Brain microvascular endothelial cell (primary cell): ENCODE measurements around the gene GINS1.

ENCODE experiments used
- DNase-seq: peaks from one replicate; pipeline ENCODE4 v3.0.0-alpha.2; 2020
- H3K27ac ChIP-seq: fragments of 250-450 bp; sonication (Bioruptor Pico); 2 replicates; pipeline ENCODE4 v1.5.1; 2020; ENCODE audit warnings: mild to moderate bottlenecking, moderate library complexity
- H3K27me3 ChIP-seq: fragments of 250-450 bp; sonication (Bioruptor Pico); replicated peaks from 2 replicates; pipeline ENCODE4 v1.5.1; 2020; ENCODE audit warnings: mild to moderate bottlenecking
- H3K36me3 ChIP-seq: fragments of 250-450 bp; sonication (Bioruptor Pico); replicated peaks from 2 replicates; pipeline ENCODE4 v1.5.1; 2020; ENCODE audit warnings: mild to moderate bottlenecking
- H3K4me3 ChIP-seq: 2 replicates; pipeline ENCODE4 v1.5.1; 2011; ENCODE audit warnings: low read depth, mild to moderate bottlenecking, control low read depth, low read length, moderate library complexity
- in situ Hi-C: cut with HindIII; loops from 2 replicates; pipeline ENCODE4 v1.10.0; 2017; ENCODE audit warnings: low sequenced_read_pairs, low pct_ligation_motif_present
- TF ChIP-seq, protein P1 (sequence below): IDR thresholded peaks from 2 replicates; pipeline ENCODE4 v1.5.1; 2011; ENCODE audit warnings: low read depth, mild to moderate bottlenecking, moderate library complexity, low read length, control low read depth, inconsistent platforms; ENCODE audit errors: missing control alignments

GINS1 gene

GRCh38 chr20:25466846-25467245 lies 59.4 kb downstream of the GINS1 start:
- DNase-seq, result no peak
- H3K4me3 ChIP-seq, result no peak overlapping the region
- TF ChIP-seq, protein P1, sequence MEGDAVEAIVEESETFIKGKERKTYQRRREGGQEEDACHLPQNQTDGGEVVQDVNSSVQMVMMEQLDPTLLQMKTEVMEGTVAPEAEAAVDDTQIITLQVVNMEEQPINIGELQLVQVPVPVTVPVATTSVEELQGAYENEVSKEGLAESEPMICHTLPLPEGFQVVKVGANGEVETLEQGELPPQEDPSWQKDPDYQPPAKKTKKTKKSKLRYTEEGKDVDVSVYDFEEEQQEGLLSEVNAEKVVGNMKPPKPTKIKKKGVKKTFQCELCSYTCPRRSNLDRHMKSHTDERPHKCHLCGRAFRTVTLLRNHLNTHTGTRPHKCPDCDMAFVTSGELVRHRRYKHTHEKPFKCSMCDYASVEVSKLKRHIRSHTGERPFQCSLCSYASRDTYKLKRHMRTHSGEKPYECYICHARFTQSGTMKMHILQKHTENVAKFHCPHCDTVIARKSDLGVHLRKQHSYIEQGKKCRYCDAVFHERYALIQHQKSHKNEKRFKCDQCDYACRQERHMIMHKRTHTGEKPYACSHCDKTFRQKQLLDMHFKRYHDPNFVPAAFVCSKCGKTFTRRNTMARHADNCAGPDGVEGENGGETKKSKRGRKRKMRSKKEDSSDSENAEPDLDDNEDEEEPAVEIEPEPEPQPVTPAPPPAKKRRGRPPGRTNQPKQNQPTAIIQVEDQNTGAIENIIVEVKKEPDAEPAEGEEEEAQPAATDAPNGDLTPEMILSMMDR, result no peak
- H3K27me3 ChIP-seq, result no peaks in the 10 kb centered on the region
- peaks cover 17% of the 10 kb centered on the region for H3K36me3 ChIP-seq
- in situ Hi-C loops, result no loop called here
- no peak overlapping the region for H3K27ac ChIP-seq

DNA sequence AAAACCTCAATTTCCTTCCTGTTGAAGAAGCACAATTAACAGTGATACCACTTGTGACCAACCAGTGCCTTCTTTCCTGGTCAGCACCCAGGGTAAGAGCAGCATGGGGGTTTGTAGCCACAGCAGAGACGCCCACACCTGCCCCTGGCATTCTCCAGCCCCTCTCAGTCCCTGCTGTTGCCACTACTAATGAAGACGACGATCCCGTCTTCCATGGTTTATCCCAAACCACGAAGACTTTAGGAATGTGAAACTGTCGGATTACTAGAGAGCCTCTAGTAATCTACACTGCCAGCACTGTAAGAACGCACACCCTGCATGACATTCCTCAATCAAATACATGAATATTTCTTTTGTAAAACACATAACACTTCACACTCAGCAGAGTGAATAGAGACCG lies 60.0 kb downstream of the GINS1 start:
- in situ Hi-C loops, result no loop called here
- Histone ChIP-seq H3K27me3 (no peaks in the 10 kb centered on the region), H3K36me3 (peaks cover 17% of the 10 kb centered on the region), H3K4me3 (no peak overlapping the region), H3K27ac (no peak overlapping the region)
- no peak for DNase-seq
- TF ChIP-seq, protein P1, result no peak

DNA sequence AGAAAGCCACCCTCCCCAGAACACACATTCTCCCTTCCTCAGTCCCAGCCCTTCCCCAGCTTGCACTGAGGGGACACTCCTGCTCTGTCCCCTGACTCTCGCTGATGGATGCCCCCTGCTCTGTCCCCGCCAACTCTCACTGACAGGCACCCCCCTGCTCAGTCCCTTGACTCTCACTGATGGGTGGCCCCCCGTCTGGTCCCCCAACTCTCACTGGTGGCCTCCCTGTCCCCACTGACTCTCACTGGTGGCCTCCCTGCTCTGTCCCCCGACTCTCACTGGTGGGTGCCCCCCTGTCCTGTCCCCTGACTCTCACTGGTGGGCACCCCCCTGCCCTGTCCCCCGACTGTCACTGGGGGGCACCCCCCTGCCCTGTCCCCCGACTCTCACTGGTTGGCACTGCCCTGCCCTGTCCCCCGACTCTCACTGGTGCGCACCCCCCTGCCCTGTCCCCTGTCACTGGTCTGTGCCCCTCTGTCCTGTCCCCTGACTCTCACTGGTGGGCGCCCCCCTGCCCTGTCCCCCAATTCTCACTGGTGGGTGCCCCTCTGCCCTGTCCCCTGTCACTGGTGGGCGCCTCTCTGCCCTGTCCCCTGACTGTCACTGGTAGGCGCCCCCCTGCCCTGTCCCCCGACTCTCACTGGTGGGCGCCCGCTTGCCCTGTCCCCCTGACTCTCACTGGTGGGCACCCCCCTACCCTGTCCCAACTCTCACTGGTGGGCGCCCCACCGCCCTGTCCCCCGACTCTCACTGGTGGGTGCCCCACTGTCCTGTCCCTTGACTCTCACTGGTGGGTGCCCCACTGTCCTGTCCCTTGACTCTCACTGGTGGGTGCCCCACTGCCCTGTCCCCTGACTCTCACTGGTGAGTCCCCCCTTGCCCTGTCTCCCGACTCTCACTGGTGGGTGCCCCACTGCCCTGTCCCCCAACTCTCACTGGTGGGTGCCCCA lies 60.9 kb downstream of the GINS1 start:
- no peak for DNase-seq
- TF ChIP-seq, protein P1, result no peak
- no peaks in the 10 kb centered on the region for H3K27me3 ChIP-seq
- H3K36me3 ChIP-seq, result peaks cover 15% of the 10 kb centered on the region
- H3K4me3 ChIP-seq, result no peak overlapping the region
- in situ Hi-C loops, result no loop called here
- no peak overlapping the region for H3K27ac ChIP-seq

- in situ Hi-C loops, result no loop called here
- H3K36me3 ChIP-seq, result peaks cover 13% of the 10 kb centered on the region
- DNase-seq, result no peak
- no peak overlapping the region for H3K27ac ChIP-seq
- no peaks in the 10 kb centered on the region for H3K27me3 ChIP-seq
- H3K4me3 ChIP-seq, result no peak overlapping the region
- TF ChIP-seq, protein P1, result no peak
Measured at GRCh38 chr20:25469558-25469957, 62.1 kb downstream of the GINS1 start.

DNA sequence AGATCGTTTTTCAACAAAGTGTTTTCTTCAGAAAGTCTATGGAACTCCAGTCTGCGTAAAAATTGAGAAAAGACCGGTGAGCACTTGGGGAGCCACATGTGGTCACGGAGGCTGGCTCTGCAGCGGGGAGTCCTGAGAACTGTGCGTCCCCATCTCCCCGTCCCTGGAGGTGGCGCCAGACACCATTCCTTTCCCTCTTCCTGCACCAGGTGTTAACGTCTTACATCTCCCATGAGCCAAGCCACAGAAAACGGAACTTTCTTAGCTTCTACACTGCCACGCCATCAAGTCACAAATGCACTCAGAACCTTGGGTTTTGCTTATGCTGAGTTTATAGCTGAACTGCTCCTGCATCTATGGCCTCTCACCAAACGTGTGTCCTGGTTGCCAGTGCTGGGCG lies 62.6 kb downstream of the GINS1 start:
- TF ChIP-seq, protein P1, result peak; percentile 70
- Histone ChIP-seq H3K27ac (no peak overlapping the region), H3K27me3 (no peaks in the 10 kb centered on the region), H3K4me3 (no peak overlapping the region), H3K36me3 (peaks cover 10% of the 10 kb centered on the region)
- in situ Hi-C loops, result no loop called here
- DNase-seq, result peak; percentile 19
